ENCODE data around the gene ANKRD6. TPM values are rescaled to one million over a fixed set of nuclear protein-coding genes. Genes with fewer than 3 reads are reported as not detected.
A peak's percentile ranks its signal among the peaks of the same experiment; 100 is the strongest.

ANKRD6 gene
- polyA plus RNA-seq, 3 donors: 0.93 to 3.0 (median 1.2) TPM

- H3K9ac ChIP-seq (ENCODE audit: insufficient read depth, low read length, poor library complexity, severe bottlenecking): no peak overlapping the region
- peaks cover 0 to 12% (median 5%) of the 10 kb centered on the region in 7 donors for H3K9me3 Mint-ChIP-seq
- no peak overlapping the region for H3K4me3 ChIP-seq (replicated peaks in 1 of 3; ENCODE audit: low read depth in 2 of 3, low read length in 3 of 3)
- peaks cover 0 to 3% (median 0%) of the 10 kb centered on the region in 3 donors for H3K27me3 Mint-ChIP-seq (ENCODE audit: low read depth in 3 of 3)
- H3K4me2 ChIP-seq (replicated peaks; ENCODE audit: extremely low read depth, low read length, poor library complexity, severe bottlenecking): no peak overlapping the region
- no peak overlapping the region for H2AFZ ChIP-seq (ENCODE audit: insufficient read depth, low read depth, low read length, poor library complexity, severe bottlenecking)
- H3K36me3 Mint-ChIP-seq: no peaks in the 10 kb centered on the region
- no peak overlapping the region for H3K4me3 Mint-ChIP-seq
- H3K27ac ChIP-seq (ENCODE audit: low read depth in 1 of 2, low read length in 2 of 2): no peak overlapping the region
- no peaks in the 10 kb centered on the region for H4K20me1 ChIP-seq (ENCODE audit: insufficient read depth, low read length)
- H3K79me2 ChIP-seq (ENCODE audit: insufficient read depth, low read length): no peaks in the 10 kb centered on the region
- no peaks in the 10 kb centered on the region for H3K36me3 ChIP-seq (replicated peaks in 1 of 2; ENCODE audit: control insufficient read depth in 1 of 2, insufficient read depth in 2 of 2, low read length in 2 of 2)
- H3K27ac Mint-ChIP-seq: no peak overlapping the region
- no peak for DNase-seq
- no peaks in the 10 kb centered on the region for H3K4me1 Mint-ChIP-seq
- H3K27me3 ChIP-seq (ENCODE audit: control insufficient read depth in 2 of 2, insufficient read depth in 2 of 2, low read length in 2 of 2): no peaks in the 10 kb centered on the region
- 73% methylated on average over 2 of the region's 5 CpGs for WGBS (ENCODE audit: insufficient coverage)
- peaks cover 0 to 3% of the 10 kb centered on the region in 2 donors for H3K9me3 ChIP-seq (replicated peaks in 1 of 2; ENCODE audit: control insufficient read depth in 1 of 2, insufficient read depth in 1 of 2, low read length in 2 of 2)
- intact Hi-C loops (cut with micrococcal nuclease): no loop called here
- H3K4me1 ChIP-seq (ENCODE audit: control insufficient read depth in 1 of 2, insufficient read depth in 2 of 2, low read length in 2 of 2): no peaks in the 10 kb centered on the region
- TF ChIP-seq, protein P1, sequence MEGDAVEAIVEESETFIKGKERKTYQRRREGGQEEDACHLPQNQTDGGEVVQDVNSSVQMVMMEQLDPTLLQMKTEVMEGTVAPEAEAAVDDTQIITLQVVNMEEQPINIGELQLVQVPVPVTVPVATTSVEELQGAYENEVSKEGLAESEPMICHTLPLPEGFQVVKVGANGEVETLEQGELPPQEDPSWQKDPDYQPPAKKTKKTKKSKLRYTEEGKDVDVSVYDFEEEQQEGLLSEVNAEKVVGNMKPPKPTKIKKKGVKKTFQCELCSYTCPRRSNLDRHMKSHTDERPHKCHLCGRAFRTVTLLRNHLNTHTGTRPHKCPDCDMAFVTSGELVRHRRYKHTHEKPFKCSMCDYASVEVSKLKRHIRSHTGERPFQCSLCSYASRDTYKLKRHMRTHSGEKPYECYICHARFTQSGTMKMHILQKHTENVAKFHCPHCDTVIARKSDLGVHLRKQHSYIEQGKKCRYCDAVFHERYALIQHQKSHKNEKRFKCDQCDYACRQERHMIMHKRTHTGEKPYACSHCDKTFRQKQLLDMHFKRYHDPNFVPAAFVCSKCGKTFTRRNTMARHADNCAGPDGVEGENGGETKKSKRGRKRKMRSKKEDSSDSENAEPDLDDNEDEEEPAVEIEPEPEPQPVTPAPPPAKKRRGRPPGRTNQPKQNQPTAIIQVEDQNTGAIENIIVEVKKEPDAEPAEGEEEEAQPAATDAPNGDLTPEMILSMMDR (IDR thresholded peaks at IDR 0.05): no peak
Observed at GRCh38 chr6:89443658-89444057, 10.7 kb downstream of the ANKRD6 start.

DNA sequence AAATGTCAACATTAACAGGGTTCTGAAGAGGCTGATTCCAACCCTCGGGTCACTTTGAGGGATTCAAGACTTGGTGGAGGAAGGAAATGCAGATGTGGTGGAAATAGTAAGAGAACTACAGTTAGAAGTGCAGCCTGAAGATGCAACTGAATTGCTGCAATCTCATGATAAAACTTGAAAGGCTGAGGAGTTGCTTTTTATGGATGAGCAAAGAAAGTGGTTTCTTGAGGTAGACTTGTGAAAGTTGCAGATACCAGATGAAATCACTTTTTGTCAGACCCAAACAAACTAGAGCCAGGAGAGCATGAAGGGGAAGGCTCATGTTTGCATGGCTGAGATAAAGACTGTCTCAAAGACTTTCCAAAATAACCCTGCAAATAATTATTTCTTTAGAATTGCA is 16.2 kb downstream of the ANKRD6 start:
- Histone ChIP-seq H3K4me3 (replicated peaks in 1 of 3; ENCODE audit: low read depth in 2 of 3, low read length in 3 of 3) (no peak overlapping the region), H3K4me2 (replicated peaks; ENCODE audit: extremely low read depth, low read length, poor library complexity, severe bottlenecking) (no peak overlapping the region), H3K4me1 (ENCODE audit: control insufficient read depth in 1 of 2, insufficient read depth in 2 of 2, low read length in 2 of 2) (peaks cover 0 to 3% of the 10 kb centered on the region in 2 donors), H3K9ac (ENCODE audit: insufficient read depth, low read length, poor library complexity, severe bottlenecking) (no peak overlapping the region), H3K9me3 (replicated peaks in 1 of 2; ENCODE audit: control insufficient read depth in 1 of 2, insufficient read depth in 1 of 2, low read length in 2 of 2) (peaks cover 0 to 3% of the 10 kb centered on the region in 2 donors), H3K36me3 (replicated peaks in 1 of 2; ENCODE audit: control insufficient read depth in 1 of 2, insufficient read depth in 2 of 2, low read length in 2 of 2) (no peaks in the 10 kb centered on the region), H2AFZ (ENCODE audit: insufficient read depth, low read depth, low read length, poor library complexity, severe bottlenecking) (no peak overlapping the region), H3K27ac (ENCODE audit: low read depth in 1 of 2, low read length in 2 of 2) (no peak overlapping the region), H3K79me2 (ENCODE audit: insufficient read depth, low read length) (no peaks in the 10 kb centered on the region), H4K20me1 (ENCODE audit: insufficient read depth, low read length) (no peaks in the 10 kb centered on the region), H3K27me3 (ENCODE audit: control insufficient read depth in 2 of 2, insufficient read depth in 2 of 2, low read length in 2 of 2) (no peaks in the 10 kb centered on the region)
- Mint-ChIP-seq H3K27me3 (ENCODE audit: low read depth in 3 of 3) (peaks cover 0 to 3% (median 0%) of the 10 kb centered on the region in 3 donors), H3K27ac (peak overlapping the region in 1 of 7 donors; percentile 1), H3K36me3 (no peaks in the 10 kb centered on the region), H3K4me1 (peaks cover 7% of the 10 kb centered on the region), H3K9me3 (peaks cover 0 to 12% (median 5%) of the 10 kb centered on the region in 7 donors), H3K4me3 (no peak overlapping the region)
- intact Hi-C loops (cut with micrococcal nuclease): no loop called here
- TF ChIP-seq, protein P1 (IDR thresholded peaks at IDR 0.05): no peak
- no peak for DNase-seq
- 10% methylated on average over 1 of the region's 1 CpG for WGBS (ENCODE audit: insufficient coverage)
